ENCODE data around the gene DDX6. TPM values are rescaled to one million over a fixed set of nuclear protein-coding genes. Genes with fewer than 3 reads are reported as not detected.
A peak's percentile ranks its signal among the peaks of the same experiment; 100 is the strongest.

DDX6 gene
- total RNA-seq (2021) = 151 to 167 TPM (median 166 TPM) in 3 replicates
- Bru-seq, nascent RNA = percentile 96 among the genes with signal in this experiment
- long read RNA-seq, experiment 1, full-length matches to known transcripts = 195 of 318 reads
- long read RNA-seq, experiment 1, partial matches to known transcripts = 67 of 318 reads
- long read RNA-seq, experiment 1, other reads (novel, unspliced or antisense) = 56 of 318 reads
- long read RNA-seq, experiment 2, full-length matches to known transcripts = 9 of 108 reads
- long read RNA-seq, experiment 2, partial matches to known transcripts = 17 of 108 reads
- long read RNA-seq, experiment 2, other reads (novel, unspliced or antisense) = 82 of 108 reads
- long read RNA-seq, experiment 3, full-length matches to known transcripts = 65 of 138 reads
- long read RNA-seq, experiment 3, partial matches to known transcripts = 50 of 138 reads
- long read RNA-seq, experiment 3, other reads (novel, unspliced or antisense) = 23 of 138 reads

DNA sequence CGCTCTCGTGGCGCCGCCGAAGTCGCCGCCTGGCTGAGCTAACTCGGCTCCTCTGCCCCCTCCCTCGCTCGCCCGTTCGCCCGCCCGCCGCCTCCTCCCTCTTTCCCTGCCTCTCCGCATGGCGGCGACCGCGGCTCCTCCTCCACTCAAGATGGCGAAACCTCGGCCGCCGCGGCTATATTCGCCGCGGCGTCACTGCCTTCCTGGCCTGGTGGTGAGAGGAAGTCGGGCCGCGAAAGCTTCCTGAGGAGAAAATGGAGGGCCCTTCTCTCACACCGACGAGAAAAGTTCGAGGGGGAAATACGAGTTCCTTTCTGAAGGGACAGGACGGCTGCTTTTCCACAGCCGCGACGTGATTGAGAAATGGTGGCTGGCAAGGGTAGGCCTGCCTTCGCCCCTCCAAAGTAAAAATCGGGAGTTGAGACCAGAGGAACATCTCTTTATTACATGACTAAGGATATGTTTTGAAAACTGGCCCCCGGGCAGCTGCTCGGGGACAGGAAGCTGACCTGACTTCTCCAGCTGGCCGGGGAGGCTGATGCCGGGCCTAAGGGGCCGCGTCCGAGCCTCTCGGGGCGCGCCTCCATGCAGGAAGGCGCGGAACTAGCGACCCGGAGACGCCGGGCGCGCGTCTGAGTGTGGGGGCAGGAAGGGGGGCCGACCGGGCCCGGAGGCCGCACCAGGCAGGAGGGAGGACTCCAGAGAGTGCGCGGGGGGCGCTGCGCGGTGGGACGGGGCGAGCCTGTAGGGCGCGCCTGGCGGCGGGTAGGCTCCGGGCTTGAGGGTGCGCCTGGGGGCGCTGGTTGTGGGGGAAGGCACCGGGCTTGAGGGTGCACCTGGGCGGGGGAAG, at the start of gene DDX6:
DDX6 (minus strand) TSS at position 54 of the 850 bp plus-strand sequence. CDS start 4,913 bp downstream, outside the sequence.
- Mint-ChIP-seq H3K27me3 (ENCODE audit: low read depth) (no peaks in the 10 kb centered on the region), H3K36me3 (peaks cover 11% of the 10 kb centered on the region; the same call in 1 of the 2 replicates), H3K4me1 (peaks cover 24% of the 10 kb centered on the region), H3K4me3 (peak within 1 kb of the TSS; percentile 98), H3K27ac (peak within 1 kb of the TSS; percentile 98), H3K9me3 (no peaks in the 10 kb centered on the region)
- peak; percentile 91 for DNase-seq (ENCODE audit: low spot score)
- POLR2A ChIA-PET = interaction anchor here (0.5 to 4.8 kb wide), 10 partner anchors 30 to 121 kb away, joined by 3 to 46 read pairs (median 4); no protein-coding TSS in a partner anchor
- CTCF ChIA-PET = interaction anchor here (0.6 to 4.7 kb wide), 24 partner anchors 11 to 181 kb away, joined by 3 to 63 read pairs (median 4); partner anchors contain the start of genes BCL9L and UPK2
- ATAC-seq = peak; percentile 41
- no peak for TF ChIP-seq SOX15 (CRISPR knock-in tag; IDR thresholded peaks at IDR 0.05)
- no peak for TF ChIP-seq SMAD3 (CRISPR knock-in tag; IDR thresholded peaks at IDR 0.05; ENCODE audit: borderline replicate concordance)
- TF ChIP-seq CTCF (IDR thresholded peaks at IDR 0.05) = no peak
- TF ChIP-seq NR1H2 (CRISPR knock-in tag; IDR thresholded peaks at IDR 0.05) = no peak
- no peak for TF ChIP-seq TCF7 (CRISPR knock-in tag; IDR thresholded peaks at IDR 0.05; ENCODE audit: low read depth)
- TF ChIP-seq ZNF317 (CRISPR knock-in tag; IDR thresholded peaks at IDR 0.05; ENCODE audit: borderline replicate concordance, low read depth) = no peak
- TF ChIP-seq ZNF219 (CRISPR knock-in tag; IDR thresholded peaks at IDR 0.05; ENCODE audit: borderline replicate concordance) = no peak
- TF ChIP-seq SMAD4 (CRISPR knock-in tag; IDR thresholded peaks at IDR 0.05) = no peak
- TF ChIP-seq PRRX2 (CRISPR knock-in tag; IDR thresholded peaks at IDR 0.05) = no peak
- TF ChIP-seq, protein P1, sequence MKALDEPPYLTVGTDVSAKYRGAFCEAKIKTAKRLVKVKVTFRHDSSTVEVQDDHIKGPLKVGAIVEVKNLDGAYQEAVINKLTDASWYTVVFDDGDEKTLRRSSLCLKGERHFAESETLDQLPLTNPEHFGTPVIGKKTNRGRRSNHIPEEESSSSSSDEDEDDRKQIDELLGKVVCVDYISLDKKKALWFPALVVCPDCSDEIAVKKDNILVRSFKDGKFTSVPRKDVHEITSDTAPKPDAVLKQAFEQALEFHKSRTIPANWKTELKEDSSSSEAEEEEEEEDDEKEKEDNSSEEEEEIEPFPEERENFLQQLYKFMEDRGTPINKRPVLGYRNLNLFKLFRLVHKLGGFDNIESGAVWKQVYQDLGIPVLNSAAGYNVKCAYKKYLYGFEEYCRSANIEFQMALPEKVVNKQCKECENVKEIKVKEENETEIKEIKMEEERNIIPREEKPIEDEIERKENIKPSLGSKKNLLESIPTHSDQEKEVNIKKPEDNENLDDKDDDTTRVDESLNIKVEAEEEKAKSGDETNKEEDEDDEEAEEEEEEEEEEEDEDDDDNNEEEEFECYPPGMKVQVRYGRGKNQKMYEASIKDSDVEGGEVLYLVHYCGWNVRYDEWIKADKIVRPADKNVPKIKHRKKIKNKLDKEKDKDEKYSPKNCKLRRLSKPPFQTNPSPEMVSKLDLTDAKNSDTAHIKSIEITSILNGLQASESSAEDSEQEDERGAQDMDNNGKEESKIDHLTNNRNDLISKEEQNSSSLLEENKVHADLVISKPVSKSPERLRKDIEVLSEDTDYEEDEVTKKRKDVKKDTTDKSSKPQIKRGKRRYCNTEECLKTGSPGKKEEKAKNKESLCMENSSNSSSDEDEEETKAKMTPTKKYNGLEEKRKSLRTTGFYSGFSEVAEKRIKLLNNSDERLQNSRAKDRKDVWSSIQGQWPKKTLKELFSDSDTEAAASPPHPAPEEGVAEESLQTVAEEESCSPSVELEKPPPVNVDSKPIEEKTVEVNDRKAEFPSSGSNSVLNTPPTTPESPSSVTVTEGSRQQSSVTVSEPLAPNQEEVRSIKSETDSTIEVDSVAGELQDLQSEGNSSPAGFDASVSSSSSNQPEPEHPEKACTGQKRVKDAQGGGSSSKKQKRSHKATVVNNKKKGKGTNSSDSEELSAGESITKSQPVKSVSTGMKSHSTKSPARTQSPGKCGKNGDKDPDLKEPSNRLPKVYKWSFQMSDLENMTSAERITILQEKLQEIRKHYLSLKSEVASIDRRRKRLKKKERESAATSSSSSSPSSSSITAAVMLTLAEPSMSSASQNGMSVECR (CRISPR knock-in tag; IDR thresholded peaks at IDR 0.05; ENCODE audit: borderline replicate concordance) = no peak
- no peak; the same call in 1 of the 2 replicates for TF ChIP-seq USF2 (CRISPR knock-in tag; IDR thresholded peaks at IDR 0.05)
- TF ChIP-seq ZBTB43 (CRISPR knock-in tag; IDR thresholded peaks at IDR 0.05) = no peak
- no peak for TF ChIP-seq GABPB1 (CRISPR knock-in tag; IDR thresholded peaks at IDR 0.05)
- no peak for TF ChIP-seq ZNF416 (CRISPR knock-in tag; IDR thresholded peaks at IDR 0.05)
- peak; percentile 65; the same call in 1 of the 2 replicates for TF ChIP-seq FOXK1 (CRISPR knock-in tag; IDR thresholded peaks at IDR 0.05)
- TF ChIP-seq MXD4 (CRISPR knock-in tag; IDR thresholded peaks at IDR 0.05; ENCODE audit: borderline replicate concordance) = no peak
- TF ChIP-seq ZNF121 (CRISPR knock-in tag; IDR thresholded peaks at IDR 0.05) = no peak
- peak; percentile 57; the same call in 1 of the 2 replicates for TF ChIP-seq ESRRA (CRISPR knock-in tag; IDR thresholded peaks at IDR 0.05; ENCODE audit: borderline replicate concordance)
- TF ChIP-seq KAT7 (CRISPR knock-in tag; IDR thresholded peaks at IDR 0.05; ENCODE audit: borderline replicate concordance) = no peak
- no peak for TF ChIP-seq AFF4 (CRISPR knock-in tag; IDR thresholded peaks at IDR 0.05; ENCODE audit: borderline replicate concordance)
- TF ChIP-seq GTF2I (CRISPR knock-in tag; conservative IDR thresholded peaks at IDR 0.05) = no peak
- no peak for TF ChIP-seq ZNF396 (CRISPR knock-in tag; IDR thresholded peaks at IDR 0.05; ENCODE audit: borderline replicate concordance)
